SK-N-DZ (cell line): Measurements from ENCODE around the gene VHLL.

Experiments used
- DNase-seq: peaks from one replicate; pipeline ENCODE4 v3.0.0-alpha.2; 2015; ENCODE audit warnings: low spot score

VHLL gene

DNA sequence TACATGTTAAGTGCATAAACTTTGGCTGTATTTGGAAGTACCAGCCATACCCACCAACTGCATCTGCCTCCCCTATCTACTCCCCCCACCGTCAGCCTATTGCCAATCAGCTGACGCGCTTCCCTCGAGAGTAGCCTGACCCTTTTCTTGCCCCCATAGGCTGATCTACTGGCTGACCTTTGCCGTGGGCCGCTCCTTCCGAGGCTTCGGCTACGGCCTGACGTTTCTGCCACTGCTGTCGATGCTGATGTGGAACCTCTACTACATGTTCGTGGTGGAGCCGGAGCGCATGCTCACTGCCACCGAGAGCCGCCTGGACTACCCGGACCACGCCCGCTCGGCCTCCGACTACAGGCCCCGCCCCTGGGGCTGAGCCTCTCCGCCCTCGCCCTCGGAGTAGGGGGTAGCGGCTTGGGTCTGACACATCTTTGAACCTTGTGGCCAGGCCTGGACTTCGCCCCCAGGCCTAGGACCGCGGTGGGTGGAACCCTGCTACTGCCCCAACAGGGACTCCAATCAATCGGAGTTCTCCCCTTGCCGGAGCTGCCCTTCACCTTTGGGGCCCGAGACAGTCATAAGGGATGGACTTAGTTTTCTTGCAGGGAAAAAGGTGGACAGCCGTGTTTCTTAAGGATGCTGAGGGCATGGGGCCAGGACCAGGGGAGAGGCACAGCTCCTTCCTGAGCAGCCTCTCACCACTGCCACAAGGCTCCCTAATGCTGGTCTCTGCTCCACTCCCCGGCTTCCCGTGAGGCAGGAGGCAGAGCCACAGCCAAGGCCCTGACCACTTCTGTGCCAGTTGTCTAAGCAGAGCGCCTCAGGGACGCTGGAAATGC, 7.7 kb downstream of the VHLL start:
- DNase-seq, result no peak

DNA sequence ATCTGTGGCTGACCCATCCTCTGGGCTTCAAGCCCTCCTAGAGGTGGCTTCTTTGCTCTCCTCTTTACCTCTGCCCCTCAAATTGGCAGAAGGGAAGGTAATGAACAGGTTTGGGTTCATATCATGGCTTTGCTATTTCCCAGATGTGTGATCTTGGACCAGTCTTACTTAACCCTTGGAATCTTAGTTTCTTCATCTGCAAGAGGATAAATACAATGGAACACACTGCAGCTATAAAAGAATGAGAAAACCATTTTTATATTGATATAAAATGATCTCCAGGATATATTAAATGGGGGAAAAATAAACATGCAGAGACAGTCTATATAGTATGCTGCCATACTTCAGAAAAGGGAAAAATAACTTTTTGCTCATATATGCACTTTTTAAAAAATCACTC, 9.2 kb downstream of the VHLL start:
- DNase-seq, result no peak

DNA sequence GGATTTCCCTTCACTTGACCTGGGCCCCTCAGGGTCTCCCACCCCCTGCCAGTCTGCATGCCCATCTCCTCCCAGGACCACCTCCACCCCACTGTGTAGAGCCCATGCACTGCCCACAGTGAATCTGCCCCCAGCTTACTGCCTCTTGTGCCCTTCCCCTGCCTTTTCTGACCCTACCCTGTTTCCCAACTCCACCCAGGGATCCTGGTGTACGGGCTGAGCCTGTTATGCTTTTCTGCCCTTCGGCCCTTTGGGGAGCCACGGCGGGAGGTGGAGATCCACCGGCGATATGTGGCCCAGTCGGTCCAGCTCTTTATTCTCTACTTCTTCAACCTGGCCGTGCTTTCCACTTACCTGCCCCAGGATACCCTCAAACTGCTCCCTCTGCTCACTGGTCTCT, 13.0 kb downstream of the VHLL start:
- DNase-seq, result no peak

DNA sequence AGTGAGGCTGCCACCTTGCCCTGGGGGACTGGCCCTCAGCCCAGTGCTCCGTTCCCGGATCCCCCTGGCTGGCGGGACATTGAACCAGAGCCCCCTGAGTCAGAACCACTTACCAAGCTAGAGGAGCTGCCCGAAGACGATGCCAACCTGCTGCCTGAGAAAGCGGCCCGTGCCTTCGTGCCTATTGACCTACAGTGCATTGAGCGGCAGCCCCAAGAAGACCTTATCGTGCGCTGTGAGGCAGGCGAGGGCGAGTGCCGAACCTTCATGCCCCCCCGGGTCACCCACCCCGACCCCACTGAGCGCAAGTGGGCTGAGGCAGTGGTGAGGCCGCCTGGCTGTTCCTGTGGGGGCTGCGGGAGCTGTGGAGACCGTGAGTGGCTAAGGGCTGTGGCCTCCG, 13.7 kb downstream of the VHLL start:
- DNase-seq, result no peak

DNA sequence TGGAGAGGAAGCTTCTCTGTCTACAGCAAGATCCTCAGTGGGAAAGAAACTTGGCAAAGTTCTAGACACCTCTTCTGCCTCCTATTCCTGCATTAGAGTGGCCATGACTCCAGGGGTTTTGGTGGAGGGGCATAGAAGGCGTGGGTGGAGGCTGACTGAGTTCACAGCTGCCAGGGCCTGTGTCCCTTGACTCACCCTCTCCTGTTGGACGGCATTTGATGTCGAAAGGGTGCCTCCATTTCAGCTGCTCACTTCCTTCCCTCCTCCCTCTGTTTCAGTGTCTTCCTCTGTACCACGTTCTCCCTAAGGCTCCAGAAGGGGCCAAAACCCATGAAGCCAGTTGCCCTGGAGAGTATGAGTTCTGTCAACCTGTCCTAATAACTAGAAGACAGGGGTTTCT, 14.3 kb downstream of the VHLL start:
- no peak for DNase-seq

DNA sequence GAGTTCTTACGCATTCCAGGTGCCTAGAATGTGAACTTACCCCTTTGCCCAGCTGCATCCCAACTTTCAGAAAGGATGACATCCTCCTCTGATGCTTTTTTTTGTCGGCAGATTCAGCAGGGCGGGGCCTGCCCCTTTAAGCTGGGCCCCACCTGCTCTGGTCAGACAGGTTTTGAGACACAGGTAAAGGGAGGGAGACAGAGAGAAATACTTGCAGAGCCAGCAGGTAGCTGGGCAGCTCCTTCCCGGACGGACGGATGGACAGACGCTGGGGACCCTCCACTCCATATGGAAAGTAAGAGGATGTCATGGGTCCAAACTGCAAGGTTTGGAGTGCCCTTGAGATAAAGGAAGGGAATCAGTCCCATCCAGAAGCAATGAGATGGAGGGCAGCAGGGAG, 15.0 kb downstream of the VHLL start, which contains the start of gene TMEM79:
TSS of gene TMEM79 (plus strand) at position 214 of the 400 bp plus-strand sequence. CDS start 902 bp downstream, outside the sequence.
- no peak for DNase-seq

DNA sequence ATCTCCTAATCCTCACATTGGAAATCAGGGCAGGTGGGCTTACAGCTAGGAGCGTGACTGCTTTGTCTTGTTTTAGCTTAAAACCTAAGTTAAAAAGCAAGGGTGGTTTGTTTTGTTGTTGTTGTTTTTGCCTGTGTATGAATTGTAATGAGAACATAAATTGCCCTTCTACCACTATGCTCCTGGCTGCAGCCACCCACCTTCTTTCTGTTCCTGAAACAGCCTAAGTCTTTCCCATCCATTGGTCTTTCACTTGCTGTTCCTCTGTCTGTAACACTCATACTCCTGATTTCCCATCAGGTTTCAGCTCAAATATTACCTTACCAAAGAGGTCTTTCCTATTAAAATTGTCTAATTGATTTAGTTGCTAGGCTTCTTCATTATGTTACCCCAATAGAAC, 15.6 kb downstream of the VHLL start:
- no peak for DNase-seq

DNA sequence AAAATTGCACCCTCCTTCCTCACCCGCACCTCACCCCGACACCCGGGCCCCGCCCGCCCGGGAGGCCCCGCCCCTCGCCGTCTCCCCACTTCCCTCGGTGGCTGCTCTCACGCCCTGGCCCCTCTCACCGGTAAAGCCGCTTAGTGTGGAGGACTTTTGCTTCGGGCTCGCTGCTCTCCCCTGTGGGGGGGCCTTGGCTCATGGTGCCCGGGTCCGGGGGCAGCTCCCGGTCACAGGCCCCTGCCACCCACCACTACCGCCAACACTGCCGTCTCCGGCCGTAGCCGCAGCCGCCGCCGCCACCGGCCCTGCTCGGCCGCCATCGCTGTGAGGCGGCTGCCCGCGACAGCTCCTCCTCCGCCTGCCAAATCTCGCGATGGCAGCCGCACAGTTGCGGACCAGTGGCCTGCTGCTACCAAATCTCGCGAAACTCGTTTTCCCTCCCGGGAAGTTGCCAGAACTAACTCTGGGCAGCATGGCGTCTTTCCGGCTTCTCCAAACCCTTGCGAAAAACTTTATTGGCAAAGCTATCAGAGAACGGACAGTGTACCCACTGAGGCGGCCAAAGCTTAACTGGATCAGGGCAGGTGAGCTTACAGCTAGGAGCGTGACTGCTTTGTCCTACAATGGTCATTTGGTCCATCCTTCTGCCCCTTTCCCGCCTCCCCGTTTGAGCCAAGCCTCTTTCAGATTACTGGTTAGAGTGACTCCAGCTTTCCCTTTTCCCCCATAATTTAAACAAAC, 16.5 kb downstream of the VHLL start, which contains the start of gene SMG5:
TSS of gene SMG5 (minus strand) at position 347 of the 744 bp plus-strand sequence. CDS start at position 202, 145 bp downstream.
- peak; percentile 99 for DNase-seq

DNA sequence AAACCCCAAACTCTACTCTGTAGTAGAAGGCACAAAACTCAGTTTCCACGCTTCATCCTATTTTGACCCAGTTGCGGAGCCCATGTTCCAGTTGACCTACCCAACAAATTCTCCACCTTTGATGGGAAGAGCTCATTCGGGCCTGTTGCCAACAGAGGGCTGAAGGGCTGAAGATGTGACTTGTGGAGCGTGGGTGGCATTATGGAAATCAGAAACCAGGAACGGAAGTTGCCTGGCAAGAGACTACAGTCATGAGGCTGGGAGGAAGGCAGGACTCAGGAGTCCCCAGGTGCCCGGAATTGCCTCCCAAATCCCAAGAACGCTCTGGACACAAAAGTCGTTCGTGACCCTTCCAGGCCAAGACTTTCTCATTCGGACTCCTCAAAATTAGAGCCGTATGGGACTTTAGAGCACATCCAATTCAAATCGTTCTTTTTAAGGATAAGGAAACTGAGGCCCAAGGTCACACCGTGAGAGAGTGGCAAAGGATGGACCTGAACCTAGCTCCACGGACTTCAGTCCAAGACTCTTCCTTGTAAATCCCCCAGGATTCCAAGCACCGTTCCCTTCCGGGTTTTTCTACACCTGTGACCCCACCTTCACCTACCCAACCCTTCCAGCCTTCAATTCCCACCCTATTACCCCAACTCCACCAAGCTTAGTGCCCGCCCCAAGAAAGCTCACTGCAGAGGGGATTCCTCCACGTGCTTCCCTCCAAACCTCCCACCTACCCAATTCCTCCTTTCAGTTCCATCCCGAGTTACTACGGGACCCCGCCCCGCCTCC, 17.2 kb downstream of the VHLL start:
- peak; percentile 47 for DNase-seq

DNA sequence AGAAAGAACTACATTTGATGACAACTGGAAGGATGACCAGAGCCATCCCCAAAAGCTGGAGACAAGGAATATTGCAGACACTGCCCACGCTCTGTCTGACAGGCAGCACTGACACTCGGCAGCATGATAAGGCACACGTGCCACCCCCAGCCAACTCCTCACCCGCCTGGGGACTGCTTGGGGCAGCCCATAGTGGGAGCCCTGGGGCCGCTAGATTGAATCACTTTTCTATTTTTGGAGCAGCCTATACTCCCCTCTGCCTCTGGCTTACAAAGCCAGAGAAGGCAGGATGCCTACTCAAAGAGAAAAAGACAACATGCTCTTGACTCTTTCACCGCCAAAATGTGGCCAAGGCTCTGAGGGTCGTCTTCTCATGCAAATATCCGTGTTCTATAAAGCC, 17.8 kb downstream of the VHLL start:
- DNase-seq, result no peak

DNA sequence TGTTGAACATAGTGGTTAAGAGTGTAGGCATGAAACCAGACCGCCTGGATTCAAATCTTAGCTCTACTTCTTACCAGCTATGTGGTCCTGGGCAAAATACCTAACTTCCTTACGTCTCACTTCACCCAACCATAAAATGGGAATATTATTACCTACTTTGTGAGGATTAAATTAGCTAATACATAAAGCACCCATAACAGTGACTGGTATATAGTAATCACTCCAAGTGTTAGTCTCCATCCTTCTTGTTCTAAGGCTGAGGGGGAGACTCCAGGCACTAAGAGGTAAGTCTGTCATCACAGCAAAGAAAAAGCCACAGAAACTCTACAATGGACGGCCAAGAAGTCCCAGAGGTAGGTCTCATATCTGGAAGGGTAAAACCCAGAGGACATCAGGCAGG, 19.3 kb downstream of the VHLL start:
- no peak for DNase-seq

DNA sequence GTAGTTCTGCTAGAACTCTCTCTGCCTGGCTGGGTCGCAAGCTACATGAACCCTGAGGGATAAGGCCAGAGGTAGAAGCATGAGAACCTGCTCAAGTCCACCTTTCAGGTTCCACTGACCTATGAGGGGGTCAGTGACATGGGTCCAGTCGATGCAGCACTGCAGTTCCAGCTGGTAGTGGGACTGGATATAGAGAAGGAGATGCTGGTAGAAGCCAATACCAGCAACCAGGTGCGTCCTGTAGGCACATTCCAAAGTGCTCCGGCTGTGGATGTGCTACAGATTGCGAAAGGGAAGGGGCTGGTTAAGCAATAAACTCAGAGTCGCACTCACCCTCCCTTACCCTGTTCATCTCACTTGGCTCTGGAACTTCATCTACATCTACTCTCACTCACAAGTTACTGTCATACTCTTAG, 22.1 kb downstream of the VHLL start:
- no peak for DNase-seq

DNA sequence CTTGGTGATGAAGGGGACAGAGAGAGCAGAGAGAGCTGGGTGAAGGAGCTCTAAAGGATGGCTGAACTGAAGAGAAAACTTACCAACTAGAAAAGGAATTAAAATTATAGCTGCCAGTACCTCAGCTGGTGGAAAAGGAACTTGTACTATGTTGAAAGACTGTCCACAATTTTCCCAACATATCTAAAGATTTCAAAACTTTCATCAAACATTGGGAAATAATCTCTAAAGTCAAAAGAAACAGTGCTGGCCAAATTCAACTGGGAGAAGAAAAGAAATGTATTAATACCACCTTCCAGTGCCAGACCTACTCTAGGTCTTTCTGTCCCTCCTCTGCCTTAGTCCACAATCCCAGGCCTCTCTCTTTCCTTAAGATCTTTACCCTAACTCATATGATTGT, 22.6 kb downstream of the VHLL start:
- no peak for DNase-seq

DNA sequence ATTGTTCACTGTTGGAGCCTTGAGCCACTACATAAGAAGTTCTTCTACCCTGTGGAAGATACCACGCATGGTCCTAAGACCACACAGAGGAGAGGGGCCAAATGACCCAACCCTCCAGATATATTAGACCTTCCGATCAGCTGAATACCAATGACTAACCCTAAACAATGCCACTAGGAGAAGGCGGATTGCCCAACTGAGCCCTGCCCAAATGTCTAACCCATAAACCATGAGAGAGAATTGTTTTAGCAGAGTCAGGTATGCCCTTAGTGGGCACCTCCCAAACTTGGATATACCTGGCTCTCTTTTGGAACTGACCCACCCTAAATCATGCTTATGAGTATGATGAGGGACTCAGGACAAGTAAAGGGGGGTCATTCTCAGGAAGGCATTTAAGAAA, 28.8 kb downstream of the VHLL start:
- DNase-seq, result no peak

DNA sequence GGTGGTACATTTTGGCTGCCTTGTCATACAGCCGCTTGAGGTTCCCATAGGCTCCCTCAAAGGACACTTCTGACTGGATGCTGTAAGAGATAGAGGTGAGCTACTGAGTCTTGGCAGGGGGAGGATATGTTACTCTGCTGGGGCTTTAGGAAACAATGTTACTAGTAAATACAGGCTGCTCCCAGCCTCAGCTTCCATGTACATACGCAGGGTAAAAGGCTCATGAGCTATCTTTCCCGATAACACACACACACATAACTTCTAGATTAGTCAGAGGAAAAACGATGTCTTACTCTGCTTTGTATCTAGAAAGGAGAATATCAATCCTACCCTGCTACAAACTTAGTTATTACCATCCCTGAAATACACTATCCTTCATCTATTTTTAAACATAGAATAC, 30.8 kb downstream of the VHLL start:
- no peak for DNase-seq

DNA sequence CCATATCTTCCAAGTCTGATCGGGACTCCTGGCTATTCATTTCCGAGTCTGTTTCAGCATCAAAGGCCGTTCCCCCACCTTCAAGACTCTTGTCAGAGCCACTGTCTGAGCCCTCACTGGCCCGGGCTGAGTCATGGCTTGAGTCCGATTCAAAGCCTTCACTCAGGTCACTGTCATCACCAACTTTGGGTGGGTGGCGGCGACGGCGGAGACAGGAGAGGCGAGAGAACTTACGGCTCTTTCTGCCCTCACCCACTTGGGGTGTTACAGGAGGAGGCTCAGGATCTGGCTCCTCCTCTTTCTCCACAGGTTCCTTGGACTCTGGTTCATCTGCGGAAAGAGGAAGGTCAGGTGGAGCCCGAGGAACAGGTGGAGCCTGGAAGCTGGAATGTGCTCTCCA, 33.1 kb downstream of the VHLL start:
- DNase-seq, result no peak

DNA sequence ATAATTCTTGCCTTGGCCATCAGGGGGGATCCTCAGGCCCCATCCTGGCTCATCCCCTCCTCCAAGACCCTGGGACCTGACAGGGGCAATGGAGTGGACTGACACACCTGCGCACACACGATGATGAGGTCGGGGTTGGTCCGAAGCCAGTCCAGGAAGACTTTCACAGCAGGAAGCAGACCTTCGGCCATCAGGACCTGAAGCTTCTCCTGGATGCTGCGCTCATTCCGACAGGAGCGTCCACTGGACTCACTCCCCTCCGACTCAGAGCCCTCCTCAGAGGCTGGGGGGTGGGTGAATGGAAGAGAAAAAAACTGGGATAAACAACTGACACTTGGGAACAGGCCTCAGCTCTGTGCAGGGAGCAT, 35.8 kb downstream of the VHLL start:
- no peak for DNase-seq

DNA sequence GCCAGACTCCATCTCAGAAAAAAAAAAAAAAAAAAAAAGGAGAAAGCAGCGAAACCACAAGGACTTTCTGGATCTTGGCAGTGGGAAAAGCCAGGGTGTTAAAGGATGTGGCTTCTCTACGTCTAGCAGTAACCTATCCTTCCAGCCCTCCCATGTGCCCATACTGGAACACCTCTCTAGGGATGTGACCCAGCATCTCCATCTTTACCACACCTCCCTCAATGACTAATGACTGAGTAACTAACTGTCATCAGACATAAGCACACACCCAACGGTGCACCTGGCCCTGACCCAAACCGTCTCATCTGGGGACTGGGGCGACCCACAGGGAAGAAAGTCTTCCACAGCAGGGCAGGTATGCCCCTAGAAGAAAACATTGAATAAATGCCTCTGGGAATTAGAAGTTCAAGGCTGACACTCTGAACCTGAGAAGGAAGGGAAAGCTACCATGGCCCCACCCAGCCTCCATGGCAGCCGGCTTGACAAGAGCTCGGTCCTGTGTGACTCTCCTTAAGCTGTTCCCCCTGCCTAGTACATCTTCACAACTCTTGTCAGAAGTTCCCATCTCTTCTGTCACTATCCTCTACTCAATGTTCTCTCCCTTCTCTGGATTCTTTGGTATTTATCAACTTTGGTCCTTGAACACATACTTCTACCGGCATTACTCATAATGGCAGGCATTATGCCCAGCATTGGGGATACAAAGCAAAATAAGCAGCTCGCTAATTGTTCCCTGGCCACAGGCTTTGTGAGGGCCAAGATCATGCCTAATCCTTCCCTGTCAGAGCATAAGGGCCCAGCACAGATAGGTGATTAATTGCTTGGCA, 36.4 kb downstream of the VHLL start:
- no peak for DNase-seq

DNA sequence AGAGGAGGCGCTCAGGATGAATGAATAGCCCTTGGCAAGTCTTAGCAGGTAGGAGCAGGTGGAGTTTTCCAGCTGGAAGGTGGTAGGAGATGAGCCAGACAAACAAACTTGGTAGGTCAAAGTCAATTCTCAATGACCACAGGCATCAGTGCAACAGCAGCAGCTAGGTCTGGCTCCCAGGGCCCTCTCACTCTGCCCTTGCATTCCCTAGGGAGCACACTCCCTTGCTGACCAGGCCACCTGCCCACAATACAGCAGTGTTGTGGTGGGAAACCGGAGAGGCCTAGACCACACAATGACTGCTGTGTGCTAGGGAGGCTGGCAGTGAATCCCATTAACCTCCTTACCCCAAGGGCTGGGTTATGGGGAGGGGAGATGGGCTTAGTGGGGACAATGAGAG, 38.2 kb downstream of the VHLL start:
- DNase-seq, result no peak

DNA sequence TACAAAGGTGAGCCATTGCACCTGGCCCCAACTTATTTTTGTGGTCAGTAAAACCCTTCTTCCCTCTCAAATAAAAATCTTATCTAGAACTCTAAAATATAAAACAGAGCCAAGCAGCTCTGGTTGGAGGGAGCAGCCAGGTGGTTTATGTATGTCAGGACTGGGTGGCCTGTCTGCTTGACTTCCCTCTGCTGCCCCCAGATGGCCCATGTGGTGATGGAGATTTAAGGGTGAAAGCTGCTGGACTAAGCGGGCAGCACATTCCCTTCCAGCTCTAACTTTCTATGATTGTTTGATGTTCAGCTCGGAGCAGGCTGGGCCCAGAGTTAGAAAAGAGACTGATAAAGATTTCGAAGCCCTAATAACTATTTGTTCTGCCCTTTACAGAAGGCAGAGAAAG, 39.3 kb downstream of the VHLL start:
- no peak for DNase-seq

DNA sequence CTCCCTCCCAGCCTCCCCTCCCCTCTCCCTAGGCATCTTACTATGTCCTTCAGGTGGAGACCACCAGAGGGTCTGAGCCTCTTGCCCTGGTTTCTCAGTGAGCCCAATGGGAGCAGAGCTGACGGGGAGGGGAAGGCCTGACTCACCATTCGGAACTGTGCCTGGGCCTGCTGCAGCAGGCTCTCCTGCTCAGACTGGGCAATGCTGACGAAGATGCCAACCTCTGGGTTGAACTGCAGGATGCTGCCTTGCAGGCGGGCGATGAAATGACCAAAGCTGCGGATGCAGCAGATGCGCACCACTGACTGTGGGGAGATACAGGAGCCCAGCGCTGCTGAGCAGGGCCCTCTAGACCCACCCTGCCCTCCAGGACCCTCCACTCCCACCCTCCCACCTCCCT, 40.2 kb downstream of the VHLL start:
- DNase-seq, result no peak
